Measurements from ENCODE around the gene ECHDC3.
"Not testable (repeated sequence)": the region's sequence is repeated elsewhere in the genome, so short reads cannot be mapped to it uniquely, and the experiment has no call there.

ECHDC3 gene

DNA sequence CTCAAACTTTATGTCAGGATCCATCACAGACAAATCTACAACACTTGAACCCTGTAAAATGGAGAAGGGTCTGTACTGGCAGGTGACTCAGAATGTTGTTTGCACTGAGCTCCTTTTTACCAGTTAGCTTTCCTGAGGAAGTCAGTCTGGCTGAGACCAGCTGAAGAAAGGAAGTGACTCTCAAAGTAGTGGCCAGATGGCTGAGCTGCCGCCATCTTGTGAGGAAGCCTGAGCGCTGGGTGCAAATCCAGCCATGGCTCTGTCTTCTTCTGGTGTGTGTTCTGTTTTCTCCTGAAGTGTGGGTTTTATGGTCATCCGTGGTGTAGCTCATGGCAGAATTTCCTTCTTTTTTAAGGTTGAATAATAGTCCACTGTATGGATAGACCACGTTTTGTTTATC lies 25.5 kb upstream of the ECHDC3 start:
- DNase-seq, result no peak

DNA sequence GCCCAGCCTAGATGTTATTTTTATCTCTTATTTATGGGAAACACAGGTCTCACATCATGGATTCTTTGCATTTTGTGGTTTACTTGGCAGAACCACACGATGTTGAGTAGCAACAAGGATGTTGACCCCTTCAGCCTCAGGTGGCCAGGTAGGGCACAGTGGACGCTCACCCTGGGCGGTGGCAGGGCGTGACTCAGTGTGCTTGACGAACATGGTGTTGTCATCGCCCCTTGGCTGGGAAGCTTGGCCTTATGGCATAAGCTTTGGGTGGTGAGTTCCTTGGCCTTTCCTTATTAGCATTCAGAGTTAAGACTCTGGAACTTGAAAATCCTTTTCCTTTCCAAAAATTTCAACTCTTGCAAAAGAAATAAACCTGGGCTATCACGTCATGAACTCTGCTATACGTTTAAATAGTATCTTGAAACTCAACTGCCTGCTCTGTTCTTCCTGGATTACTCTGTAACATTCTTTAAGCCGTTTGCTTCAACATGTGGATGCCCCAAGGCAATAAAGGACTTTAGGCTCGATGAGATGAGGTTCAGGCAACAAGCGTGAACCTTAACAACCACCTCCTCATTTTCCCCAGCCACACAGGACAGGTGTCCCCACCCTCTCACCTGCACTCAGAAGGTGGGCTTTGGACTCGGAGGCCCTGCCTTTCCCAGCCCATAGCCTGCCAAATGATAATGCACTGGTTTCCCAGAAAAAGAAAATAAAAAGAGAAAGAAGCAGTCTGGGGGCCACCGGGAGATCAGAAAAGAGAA lies 22.5 kb upstream of the ECHDC3 start:
- DNase-seq, result peak; percentile 58 to 73 (median 67)

DNA sequence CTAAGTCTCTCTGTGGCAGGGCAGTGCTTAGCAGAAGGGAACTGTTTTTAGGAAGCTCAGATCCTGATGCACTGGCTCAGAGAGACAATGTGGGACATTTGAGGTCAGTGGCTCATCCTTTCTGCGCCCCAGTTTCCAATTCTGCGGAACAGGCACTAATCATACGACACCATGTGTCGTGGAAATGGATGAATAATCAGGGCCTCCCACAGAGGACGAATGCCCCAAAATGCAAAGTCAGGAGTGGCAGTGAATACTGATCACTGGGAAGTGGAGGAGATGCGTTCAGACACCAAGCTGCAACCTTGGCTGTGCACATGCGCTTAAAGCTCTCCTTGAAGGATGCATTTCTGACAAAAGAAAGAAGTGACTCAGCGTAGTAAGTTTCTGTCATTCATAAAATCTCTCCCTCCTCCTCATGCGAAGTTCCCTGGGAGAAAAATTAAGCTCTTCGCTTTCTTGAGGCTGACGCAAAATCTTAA lies 21.9 kb upstream of the ECHDC3 start:
- DNase-seq, result peak; percentile 91 to 98 (median 96)

DNA sequence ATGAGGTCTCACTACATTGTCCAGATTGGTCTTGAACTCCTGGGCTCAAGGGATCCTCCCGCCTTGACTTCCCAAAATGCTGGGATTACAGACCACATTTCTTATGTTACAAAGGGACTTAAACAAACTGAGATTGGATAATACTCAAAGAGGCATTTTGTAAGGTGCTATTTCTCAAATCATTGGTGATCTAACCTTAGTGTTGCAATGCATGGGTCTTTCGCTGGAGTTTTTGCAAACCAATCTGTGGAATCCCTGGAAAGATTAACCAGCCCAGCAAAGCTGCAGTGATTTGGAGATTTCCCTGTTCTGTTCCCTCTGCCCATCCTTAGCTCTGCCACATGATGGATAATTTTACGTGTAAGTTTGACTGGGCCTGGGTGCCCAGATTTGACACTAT lies 20.4 kb upstream of the ECHDC3 start:
- peak; percentile 75 to 95 (median 84) for DNase-seq

DNA sequence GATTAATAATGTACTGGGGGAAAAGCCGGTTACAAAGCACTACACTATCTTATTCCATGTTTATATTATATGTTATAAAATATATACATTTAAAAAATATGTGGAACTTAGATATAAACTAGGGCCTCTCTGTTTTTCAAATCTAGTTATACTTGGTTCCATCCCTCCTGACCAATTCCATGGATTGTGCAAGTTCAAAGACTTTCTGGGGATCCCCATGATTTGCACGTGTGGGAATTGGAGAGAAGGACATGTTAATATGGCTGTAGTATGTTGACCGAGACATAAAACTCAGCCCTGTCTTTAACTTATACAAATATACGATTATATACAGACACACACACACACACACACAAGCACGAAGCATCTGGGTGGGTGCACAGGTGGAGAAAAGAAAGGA lies 18.8 kb upstream of the ECHDC3 start:
- peak; percentile 52 to 78 (median 58) for DNase-seq

DNA sequence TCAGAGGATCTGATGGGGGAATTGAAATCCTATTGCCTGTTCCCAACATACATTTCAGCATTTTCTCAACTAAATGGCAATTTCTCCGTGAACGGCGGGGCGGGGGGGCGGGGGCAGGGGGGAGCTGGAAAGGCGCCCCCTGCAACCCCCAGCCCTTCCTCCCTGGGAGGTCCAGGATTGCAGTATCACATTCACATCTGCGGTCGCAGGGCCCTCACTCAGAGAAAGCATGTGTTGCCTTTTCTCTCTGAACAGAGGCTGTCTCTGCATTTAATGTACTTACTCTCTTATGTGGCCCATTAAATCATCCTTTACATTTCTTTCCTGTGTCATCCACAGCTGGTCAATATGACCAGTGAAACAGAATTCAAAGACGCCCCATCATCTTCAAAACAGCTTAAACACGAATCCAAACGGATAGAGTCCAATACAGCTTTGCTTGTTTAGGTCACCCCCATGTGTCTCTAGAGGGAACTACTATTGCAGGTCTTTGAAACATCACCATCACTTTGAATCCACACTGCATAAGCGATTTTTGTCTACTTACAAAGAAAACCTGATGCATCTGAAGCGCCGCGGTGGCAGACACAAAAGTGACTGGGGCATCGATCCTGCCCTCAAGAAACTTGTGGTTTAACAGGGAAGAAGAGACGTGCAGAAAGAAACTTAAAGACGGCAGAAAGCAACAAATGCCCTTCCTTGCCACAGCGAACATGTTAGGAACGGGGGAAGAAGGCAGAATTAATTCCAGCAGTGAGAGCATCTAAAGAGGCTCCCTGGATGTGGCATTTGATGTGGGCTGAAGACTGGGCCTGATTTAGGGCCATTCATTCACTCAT lies 17.0 kb upstream of the ECHDC3 start:
- peak; percentile 74 to 83 (median 79) for DNase-seq

DNA sequence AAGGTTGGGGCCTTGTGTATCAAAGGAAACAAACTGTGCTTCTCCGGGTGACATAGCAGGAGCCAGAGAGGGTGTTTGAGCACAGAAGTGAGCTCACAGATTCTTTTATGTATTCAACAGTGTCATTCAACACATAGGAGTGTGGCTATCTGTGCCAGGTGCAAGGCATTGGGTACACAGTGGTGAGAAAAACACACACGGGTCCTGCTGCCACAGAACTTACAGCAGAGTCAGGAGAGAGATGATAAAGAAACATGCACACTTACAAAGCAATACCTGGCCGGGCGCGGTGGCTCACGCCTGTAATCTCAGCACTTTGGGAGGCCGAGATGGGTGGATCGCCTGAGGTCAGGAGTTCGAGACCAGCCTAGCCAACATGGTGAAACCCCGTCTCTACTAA lies 16.3 kb upstream of the ECHDC3 start:
- DNase-seq, result no peak

DNA sequence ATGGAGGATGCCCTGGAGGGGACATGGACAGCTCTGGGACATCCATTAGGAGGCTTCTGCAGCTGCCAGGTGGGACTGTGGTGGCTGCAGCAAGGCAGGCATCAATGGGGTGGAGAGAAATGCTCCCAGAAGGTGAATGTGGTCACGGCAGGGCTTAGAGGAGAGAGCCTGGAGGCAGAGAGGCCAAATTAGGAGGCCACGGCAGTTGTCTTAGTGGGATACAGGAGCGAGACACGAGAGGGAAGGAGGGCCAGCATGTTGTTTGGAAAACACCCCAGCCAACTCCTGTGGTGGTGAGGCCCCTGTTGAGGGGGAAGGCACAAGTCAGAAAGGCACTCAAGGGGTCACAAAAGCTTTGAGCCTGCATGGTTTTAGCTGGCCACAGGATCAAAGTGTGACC lies 14.6 kb upstream of the ECHDC3 start:
- no peak for DNase-seq

DNA sequence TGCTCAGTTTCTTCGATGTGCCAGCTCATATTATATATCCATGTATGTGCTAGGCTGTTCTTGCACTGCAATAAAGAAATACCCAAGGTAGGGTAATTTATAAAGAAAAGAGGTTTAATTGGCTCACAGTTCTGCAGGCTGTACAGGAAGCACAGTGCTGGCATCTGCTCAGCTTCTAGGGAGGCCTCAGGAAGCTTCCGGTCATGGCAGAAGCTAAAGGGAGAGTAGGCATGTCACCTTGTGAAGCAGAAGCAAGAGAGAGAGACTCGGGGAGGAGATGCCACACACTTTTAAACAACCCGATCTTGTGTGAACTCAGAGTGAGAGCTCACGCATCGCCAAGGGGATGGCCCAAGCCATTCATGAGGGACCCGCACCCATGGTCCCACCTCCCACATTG lies 13.8 kb upstream of the ECHDC3 start:
- no peak for DNase-seq

DNA sequence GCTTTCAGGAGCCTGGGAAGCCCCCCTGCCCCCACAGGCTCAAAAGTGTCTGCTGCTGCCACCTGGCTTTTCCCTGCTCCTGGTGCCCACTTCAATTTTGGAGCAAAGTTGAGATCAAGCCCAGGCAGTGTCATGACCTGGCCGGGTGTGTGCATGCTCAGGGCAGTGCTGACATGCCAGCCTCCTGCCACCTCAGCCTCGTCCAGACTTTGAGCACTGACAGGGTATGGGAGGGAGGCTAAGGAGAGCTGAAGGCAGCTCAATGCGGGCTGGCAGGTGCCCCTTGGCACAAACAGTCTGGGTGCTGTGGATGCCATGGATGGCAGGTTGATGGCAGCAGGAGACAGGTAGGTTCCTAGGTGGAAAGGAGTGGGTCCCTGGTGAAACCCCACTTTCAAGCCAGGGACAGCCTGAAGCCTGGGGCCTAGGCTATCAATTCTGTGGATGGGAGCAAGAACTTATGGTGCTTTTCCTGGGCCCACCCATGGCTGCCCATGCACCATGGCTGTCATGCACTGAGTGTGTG lies 12.3 kb upstream of the ECHDC3 start:
- no peak for DNase-seq

DNA sequence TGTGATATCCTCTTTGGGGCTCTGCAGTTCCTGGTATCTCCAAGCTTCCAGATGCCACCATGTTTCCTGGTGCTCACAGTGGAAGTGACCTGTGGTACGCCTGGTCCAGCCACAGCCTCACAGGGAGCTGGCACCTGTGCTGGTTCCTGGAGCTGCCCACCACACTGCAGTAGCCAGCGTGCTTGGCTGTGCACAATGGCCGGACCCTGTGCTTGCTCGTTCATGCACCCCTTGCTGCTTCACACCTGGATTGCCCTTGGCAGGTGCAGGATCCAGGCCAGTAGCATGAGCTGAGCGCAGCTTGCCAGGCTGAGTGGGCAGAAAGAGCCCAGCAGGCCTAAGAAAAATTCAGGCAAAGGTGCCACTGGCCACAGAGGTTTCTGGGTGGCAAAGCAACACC lies 11.4 kb upstream of the ECHDC3 start:
- DNase-seq, result no peak

DNA sequence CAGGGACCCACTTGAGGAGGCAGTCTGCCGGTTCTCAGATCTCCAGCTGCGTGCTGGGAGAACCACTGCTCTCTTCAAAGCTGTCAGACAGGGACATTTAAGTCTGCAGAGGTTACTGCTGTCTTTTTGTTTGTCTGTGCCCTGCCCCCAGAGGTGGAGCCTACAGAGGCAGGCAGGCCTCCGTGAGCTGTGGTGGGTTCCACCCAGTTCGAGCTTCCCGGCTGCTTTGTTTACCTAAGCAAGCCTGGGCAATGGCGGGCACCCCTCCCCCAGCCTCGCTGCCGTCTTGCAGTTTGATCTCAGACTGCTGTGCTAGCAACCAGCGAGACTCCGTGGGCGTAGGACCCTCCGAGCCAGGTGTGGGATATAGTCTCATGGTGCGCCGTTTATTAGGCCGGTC lies 5.4 kb upstream of the ECHDC3 start:
- not testable (repeated sequence) for DNase-seq

DNA sequence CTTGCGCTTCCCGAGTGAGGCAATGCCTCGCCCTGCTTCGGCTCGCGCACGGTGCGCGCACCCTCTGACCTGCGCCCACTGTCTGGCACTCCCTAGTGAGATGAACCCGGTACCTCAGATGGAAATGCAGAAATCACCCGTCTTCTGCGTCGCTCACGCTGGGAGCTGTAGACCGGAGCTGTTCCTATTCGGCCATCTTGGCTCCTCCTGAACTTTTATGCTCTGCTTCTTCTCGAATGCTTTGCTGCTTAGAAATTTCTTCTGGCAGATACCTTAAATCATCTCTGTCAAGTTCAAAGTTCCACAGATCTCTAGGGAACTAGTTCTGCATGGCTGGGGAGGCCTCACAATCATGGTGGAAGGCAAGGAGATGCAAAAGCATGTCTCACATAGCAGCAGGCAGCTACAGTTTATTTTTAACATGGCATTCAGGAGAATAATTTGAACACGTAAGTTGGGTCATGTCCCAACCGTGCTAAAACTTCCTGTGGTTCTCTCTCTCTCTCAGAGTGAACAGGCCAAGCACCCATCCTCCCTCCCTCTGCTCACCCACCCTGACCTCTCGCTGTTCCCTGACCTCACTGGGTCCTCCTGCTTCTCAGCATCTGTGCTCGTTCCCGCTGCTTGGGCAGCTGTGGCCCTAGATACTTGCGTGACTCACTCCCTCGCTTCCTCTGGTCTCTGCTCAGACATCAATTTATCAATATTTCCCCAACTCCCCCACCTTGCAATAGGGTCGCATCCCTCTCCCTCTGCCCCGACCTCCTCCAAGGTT lies 4.7 kb upstream of the ECHDC3 start:
- DNase-seq, result not testable (repeated sequence)

DNA sequence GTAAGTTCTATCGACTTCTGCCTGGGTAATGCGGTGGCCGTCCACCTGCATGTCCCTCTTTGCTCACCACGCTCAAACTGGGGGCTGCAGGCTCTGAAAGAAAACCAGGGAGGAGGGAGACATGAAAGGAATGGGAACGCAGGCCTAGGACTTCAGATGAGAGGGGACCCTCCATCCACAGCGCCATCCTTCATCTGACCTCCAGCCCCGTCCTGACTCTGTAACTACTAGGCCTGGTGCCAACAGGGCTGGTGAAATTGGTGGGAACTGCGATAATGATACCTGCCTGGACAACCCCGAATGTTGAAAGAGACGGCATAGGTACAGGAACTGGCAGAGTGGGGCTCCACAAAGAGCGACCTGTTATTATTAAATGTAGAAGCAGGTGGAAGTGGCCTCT lies 1.3 kb upstream of the ECHDC3 start:
- DNase-seq, result no peak

DNA sequence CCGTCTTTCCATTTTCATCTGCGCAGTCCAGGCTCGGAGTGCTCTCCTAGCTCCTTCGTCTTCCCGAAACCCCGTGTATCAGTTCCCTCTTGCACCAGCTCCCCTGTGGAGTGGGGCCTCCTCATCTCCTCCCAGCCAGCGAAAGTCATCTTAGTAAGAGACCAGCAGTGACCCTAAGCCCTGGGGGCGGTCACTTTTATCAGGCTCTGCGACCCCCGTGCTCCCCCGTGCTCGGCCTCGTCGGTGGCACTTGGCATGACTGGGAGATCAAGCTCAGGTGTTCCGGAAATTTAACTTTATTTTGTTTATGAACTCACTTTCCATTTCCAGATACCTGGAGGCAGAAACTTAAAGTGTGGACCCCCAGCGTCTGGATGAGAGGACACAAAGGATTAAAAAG lies 574 bp upstream of the ECHDC3 start:
- no peak for DNase-seq

DNA sequence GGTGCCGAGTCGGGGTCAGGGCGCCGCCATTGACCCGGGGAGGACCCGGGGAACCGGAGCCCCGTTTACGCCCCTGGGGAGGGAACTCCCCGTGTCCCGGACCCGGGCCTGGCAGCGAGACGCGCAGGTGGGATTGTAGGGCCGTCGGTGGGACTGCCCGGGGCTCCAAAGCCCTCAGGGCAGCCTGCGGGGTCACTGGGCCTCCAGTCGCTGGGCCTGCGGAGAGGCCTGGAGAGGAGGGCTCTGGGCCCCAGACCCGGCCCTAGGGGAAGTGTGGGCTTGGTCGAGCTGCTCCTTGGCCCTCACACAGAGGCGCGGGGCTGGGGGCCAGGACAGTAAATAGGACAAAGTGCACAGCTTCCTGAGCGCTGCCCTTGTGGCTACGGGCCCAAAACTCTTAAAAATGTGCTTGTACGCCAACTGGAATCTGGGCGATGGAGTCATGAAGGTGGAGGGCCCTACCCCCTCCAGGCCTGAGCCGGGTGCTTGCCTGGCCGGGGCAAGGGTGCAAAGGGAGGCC lies 657 bp downstream of the ECHDC3 start:
- DNase-seq, result no peak

DNA sequence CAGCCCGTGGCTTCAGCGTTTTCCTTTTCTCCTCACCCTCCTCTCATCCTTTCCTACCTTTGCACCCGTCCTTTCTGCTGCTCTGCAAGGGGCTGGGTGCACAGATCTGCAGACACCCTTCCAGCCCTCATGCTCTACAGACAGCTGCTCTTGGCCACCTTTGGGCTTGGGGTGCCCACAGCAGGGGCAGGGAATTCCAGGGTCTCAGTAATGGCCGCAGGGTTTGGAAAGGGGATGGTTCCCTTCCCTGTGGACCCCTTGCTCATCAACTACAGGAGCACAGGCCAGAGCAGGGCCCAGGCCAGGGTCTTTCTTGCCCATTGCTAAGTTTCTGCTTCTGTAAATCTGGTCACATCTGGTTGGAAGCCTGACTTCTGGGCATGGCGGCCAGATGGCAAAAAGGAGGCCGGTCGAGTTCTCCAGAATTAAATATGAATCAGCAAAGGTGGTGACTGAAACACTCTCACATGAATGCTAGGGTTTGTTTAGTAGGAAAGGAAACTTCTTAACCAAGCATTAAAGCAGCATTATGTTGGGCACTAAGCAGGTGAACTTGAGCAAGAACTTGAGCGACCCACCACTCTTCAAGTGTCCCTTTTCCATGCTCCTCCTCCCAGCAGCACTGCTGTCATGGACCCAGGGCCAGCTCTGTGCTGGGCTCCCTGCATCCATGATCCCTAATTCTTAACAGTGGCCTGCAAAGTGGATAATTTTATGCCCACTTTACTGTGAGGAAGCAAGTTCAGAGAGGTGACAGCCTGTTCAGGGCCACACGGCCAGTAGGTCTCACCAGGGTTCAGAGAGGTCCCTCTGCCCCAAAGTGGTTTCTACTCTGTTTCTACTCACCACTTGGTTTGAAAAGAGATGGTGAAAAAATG lies 1.5 kb downstream of the ECHDC3 start:
- DNase-seq, result no peak

DNA sequence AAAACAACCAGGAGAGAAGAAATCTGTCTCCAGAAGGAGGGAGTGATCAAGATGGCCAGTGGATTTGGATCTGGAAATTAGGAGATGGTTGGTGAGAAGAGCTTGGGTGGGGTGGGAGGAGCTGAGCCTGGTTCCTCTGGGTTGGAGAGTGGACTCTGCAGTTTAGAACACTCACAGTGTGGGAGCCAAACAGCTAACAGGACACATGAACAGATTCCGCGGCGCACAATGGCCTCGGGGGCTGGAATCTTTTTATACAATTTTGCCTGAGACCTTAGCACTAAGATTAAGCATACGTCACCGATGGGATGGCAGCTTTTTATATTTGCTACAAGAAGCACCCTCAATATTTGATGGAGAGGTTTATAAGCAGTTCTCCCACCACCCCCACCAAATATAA lies 2.9 kb downstream of the ECHDC3 start:
- DNase-seq, result no peak

DNA sequence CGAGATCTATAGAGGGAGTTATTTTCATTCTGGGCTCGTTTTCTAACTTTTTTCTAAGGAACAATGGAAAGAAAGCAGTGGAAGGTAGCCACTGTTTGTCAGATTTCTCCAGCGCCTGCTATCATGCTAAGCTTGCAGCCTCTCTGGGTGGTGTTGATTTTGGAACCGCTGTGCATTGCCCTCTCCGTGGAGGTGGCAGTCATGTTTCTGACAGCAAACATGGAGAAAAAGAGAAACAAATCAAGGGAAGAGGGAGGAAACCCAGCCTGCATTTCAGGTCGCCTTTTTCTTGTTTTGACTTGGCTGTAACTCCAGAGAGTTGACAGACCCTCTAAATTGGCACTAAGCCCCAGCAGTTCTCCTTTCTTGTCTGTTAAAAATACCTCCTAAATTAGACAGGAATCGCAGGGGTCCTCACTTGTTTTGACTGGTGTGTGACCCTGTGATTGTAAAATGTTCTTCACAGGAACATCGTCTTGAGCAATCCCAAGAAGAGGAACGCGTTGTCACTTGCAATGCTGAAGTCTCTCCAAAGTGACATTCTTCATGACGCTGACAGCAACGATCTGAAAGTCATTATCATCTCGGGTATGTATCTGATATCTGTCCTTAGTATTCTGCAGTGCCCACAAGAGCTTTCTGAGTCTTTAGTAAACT lies 4.8 kb downstream of the ECHDC3 start:
- peak; percentile 42 to 75 (median 72) for DNase-seq

DNA sequence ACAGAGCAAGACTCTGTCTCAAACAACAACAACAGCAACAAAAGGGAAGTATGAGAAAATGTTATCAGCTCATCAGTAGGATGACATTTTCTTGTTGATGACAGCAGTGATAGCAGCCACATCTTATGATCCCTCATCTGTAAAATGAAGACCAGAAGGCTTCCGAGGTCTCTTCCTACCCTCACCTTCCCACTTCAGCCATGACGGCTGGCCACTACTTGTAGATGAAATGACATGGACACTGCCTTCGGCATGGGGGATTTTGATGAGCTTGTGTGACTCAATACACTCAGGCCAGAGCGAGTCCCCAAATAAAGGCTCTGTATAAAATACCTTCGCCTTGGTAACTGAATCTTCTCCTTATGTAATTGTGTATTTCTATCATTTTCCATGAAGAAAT lies 6.7 kb downstream of the ECHDC3 start:
- DNase-seq, result no peak

DNA sequence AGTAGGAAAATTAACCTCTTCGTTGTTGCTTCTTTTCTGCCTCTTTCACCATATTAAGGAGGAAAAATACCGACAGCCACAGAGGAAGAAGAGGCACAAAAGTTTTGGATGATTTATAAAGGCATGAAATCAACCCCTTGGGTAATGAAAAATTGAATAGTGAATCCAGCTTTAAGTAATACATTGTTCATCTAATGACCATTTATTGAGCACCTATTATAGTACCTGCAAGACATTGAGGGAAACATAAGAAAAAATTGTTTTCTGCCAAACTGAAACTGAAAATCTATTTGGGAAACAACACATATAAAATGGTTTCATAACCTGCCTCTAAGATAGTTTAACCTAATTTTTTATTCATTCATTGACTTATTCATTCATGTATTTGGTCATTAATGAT lies 8.2 kb downstream of the ECHDC3 start:
- no peak for DNase-seq
